HG03439 (cell line): ENCODE results near the gene GPR152.
A peak's percentile ranks its signal among the peaks of the same experiment; 100 is the strongest.

Experiments
- ATAC-seq: cut with Tn5 transposase; IDR thresholded peaks from one replicate; pipeline ENCODE4 v1.9.1; 2021; ENCODE audit warnings: mild to moderate bottlenecking, moderate library complexity; ENCODE audit not compliant: unreplicated experiment

GPR152 gene

DNA sequence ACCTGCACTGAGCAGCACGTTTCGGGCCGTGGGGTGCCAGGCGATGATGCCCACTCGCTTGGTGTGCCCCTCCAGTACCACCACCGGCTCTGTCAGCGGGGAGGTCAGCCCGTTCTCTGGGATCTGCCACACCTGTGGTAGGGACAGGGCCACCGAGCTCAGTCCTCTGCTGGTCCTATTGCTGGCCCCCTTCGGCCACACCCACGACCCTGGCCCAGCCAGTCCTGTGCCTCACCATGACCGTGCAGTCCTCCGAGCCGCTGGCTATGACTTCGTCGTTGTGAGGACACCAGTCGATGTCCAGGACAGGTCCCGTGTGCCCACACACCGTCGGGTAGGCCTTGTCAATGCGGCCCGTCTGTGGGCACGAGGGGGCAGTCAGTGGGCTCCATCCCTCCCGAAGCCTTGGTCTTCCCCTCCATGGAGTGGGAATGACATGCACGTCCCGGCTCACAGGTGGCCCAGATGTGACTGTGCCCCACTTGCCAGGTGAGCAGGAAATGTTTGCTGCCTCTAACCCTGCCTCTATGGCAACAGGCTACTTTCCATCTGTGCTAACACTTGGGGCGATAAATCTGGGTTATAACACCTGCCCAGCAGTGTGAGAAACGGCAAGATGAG is 10.7 kb downstream of the GPR152 start:
- no peak for ATAC-seq

DNA sequence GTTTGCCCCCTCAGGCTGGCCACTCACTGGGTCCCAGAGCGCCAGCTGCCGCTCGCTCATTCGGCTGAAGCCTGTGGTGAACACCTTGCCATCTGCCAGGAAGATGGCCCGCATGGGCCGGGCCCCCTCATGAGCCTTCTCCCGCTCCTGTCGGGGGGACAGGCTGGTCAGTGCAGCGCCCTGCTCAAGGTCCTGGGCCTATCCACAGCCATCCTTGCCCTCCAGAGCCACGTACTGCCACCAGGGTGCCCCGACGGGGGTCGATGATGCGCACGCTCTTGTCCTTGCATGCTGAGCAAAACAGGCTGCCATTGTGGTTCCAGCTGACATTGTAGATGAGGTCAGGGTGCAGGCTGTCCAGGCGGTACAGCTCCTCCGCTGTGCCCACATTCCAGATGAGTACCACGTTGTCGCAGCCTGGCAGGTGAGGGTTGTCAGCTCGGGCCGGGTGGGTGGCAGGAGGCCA is 11.4 kb downstream of the GPR152 start:
- no peak for ATAC-seq

- ATAC-seq = no peak
Measured at GRCh38 chr11:67440229-67441097, 12.1 kb downstream of the GPR152 start.

GRCh38 chr11:67439321-67440228 is 13.0 kb downstream of the GPR152 start:
- no peak for ATAC-seq

DNA sequence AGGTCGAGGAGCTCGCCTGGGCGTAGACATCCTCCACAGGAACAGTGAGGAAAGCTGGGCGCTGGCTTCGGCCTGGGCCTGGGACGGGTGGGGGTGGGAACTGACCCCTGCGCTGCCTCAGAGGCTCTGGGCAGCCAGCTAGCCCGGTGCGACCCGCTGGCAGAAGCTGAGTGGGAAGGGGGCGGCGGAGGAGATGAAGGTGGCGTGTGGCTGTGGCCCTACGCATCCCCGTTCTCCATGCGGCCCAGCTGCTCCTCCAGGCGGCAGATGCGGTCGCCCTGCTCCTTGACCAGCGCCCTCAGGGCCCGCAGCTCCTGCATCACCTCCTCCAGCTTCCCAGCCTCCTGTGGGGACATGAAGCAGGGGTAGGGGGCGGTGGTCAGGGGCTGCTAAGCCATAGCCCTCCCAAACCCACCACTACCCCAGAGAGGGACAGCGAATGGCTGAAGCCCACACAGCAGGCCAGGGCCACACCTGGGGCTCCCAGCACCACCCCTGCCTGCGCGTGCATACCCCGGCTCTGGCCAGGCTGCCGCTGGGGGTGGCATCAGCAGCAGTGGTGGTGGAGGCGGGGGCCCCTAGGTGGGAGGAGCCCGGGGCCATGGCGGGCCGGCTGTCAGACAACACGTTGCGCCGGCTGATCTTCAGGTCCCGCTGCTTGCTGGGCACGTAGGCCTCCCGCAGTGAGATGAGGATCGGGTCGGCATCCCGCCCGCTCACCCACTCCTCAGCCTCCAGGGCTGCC is 14.2 kb downstream of the GPR152 start:
- ATAC-seq = no peak

GRCh38 chr11:67437809-67438157 is 14.7 kb downstream of the GPR152 start:
- no peak for ATAC-seq

DNA sequence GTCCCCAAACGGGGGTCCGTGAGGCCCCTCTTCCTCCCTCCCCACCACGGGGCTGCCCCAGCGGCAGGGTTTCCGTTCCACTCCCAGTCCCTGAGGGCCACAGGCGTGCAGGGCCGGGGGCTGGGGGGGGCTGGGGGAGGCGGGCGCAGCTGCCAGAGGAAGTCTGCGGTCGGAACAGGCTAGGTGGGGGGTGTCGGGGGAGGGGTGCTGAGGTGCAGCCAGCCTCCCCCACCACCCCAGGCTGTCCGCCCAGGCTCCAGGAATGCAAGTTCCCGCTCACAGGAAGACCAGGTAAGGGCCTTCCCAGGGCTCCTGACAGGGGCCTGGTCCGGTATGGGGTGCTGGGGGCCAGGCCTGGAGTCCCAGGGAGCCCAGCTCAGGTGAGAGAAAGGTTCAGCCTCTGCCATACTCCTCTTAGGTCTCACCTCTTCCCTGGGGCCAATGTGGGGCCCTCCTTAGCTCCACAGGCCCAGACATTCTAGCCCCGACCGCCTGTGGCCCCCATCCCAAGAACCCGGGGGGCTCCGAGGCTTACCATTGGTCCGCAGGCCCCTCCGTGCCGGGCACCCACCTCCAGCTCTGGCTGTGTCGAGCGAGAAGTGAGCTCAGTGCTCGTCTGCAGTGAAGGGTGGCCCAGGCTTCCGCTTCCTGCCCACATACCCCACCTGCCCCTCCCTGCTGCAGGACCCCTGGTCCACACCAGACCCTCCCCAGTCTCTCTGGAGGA is 15.3 kb downstream of the GPR152 start, which contains the start of gene PTPRCAP:
TSS of gene PTPRCAP (minus strand) at position 601 of the 727 bp plus-strand sequence. CDS start at position 538, 63 bp downstream.
- no peak for ATAC-seq

DNA sequence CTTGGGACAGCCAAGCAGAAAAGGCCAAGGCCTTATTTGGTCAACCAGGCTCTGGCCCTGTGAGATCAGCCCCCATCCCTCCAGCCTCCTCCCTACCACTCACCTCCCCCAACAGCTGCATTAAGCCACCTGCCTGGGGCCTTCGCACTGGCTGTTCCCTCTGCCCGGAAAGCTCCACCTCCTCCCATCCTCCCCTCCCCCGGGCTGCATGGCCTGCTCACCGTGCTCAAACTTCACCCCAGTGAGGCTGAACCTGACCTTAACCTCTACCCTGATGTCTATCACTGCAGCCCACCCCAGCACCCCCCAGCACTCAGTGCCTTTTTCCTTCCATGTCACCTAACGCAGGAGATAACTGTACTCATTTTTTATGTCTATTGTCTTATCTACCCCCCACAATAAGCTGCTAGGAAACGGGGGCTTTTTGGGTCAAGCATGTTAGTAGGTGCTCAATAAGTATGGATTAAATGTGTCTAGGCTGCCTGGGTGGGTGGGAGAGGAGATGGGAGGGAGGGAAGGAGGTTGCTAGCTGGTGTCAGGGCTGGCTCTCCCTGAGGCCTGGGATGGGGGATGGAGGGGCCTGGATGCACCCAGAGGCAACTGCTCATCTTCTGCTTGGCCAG is 16.0 kb downstream of the GPR152 start:
- peak; percentile 36 for ATAC-seq

DNA sequence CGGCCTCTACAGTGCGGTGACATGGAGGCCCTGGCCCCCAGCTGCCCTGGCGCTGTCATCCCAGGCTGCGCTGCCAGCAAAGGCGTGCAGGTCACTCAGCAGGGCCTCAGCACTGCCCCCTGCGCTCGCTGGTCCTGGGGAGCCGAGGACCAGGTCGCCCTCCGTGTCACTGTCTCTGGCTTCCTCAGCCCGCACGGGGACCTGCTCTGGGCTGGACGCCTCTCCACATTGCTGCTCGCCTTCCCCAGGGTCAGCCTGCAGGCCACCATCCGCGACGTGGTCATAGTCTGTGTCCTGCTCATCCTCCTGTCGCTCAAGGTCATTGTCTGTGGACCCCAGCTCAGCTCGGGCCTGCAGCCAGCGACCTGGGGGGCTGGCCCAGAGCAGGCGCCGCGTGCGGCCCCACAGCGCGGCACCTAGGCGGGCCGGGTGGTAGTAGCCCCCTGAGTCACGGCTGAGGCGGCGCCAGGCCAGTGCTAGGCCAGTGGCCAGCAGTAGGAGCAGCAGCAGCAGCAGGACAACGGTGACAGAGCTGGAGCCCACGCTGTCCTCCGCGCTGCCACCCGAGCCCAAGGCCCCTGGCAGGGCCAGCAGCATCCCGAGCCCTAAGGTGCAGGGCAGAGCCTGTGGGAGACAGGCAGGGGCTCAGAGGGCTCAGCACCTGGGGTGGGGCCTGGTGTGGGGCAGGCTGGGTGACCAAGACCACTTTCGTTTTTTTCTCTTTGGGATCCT is 16.6 kb downstream of the GPR152 start:
- peak; percentile 5 for ATAC-seq

- ATAC-seq = no peak
Measured at GRCh38 chr11:67435031-67435726, 17.4 kb downstream of the GPR152 start.

GRCh38 chr11:67434395-67434881 is 18.1 kb downstream of the GPR152 start:
- ATAC-seq = no peak

DNA sequence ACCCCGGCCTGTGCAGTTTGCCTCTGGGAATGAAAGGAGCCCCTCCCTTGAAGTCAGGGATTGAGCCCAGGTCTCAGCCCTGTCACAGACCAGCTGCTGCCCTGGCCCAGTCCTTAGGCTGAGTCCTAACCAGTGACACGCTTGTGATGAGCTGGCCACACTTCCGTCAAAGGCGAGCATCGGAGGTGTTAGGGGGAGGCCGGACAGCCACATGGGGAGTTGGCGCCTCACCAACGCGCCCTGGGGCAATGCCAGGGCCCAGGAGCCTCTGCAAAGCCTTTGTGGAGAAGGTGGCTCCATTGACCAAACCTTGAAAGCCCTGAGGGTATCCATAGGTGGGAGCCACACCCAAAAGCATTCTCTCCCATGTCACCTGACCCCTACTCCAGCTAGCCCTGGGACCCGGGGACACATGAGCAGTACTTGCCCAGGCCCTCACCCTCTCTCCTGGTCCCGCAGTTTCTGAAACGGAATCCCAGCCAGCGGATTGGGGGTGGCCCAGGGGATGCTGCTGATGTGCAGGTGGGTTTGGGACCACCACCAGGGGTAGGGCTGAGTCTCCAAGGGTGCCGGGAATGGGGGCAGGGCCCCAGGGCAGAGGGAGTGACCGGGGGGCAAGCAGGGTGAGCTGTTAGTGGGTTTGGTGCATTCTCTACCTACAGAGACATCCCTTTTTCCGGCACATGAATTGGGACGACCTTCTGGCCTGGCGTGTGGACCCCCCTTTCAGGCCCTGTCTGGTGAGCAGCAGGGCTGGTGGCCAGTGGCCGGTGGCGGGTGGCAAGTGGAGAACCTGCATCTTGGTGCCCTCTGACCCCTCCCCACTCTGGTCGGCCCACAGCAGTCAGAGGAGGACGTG is 18.8 kb downstream of the GPR152 start:
- no peak for ATAC-seq

DNA sequence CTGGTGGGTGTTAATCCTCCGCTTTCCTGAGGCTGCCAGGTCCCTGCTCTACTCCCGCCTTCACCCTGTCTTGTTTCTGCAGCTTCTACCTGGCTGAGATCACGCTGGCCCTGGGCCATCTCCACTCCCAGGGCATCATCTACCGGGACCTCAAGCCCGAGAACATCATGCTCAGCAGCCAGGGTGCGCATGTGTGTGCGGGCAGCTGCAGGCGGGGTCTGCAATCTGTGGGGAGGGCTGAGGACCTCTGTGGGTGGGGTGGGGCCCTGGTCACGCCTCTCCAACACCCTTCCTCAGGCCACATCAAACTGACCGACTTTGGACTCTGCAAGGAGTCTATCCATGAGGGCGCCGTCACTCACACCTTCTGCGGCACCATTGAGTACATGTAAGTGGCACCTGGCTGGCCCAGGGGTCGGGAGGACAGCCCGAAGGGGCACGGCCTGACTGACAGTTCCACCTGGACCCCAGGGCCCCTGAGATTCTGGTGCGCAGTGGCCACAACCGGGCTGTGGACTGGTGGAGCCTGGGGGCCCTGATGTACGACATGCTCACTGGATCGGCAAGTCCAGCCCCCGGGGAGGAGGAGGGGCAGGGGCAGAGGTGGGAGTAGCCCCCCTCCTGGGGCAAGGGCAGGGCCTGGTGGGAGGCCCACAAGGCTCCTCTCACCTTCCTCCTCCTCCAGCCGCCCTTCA is 19.7 kb downstream of the GPR152 start:
- no peak for ATAC-seq

- ATAC-seq = no peak
Measured at GRCh38 chr11:67431346-67432249, 20.9 kb downstream of the GPR152 start.

DNA sequence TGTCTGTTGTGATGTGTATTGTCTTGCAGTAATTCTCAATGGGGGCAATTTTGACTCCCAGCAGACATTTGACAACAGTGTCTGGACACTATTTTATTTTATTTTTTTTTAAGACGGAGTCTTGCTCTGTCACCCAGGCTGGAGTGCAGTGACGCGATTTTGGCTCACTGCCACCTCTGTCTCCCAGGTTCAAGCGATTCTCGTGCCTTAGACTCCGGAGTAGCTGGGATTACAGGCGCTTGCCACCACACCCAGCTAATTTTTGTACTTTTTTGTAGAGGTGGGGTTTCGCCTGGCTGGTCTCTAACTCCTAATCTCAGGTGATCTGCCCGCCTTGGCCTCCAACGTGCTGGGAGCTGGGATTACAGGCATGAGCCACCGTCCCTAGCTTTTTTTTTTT is 22.8 kb downstream of the GPR152 start:
- no peak for ATAC-seq
